Gastroesophageal sphincter (tissue), 4 donors: ENCODE data around the gene ONECUT1. TPM values are rescaled to one million over a fixed set of nuclear protein-coding genes. Genes with fewer than 3 reads are reported as not detected.

Source experiments
- ATAC-seq: fragments of 150-250 bp; one replicate; pipeline ENCODE4 v1.9.1; 2016; ENCODE audit warnings: mild to moderate bottlenecking, moderate library complexity
- H3K27ac ChIP-seq, 4 donors: fragments of 200-600 bp; sonication (generic) in 3 of 4; 1 replicate in 3 of 4; 2 replicates in 1 of 4; pipeline ENCODE4 v1.5.1; 2016 to 2019
- H3K27me3 ChIP-seq: fragments of 200-600 bp; sonication (generic); one replicate; pipeline ENCODE4 v1.5.1; 2019
- H3K36me3 ChIP-seq, 2 donors: fragments of 200-600 bp; sonication (generic); one replicate each; pipeline ENCODE4 v1.5.1; 2019; ENCODE audit warnings: control low read depth in 1 of 2
- H3K4me1 ChIP-seq, 3 donors: fragments of 200-600 bp; sonication (generic); 1 replicate in 2 of 3; 2 replicates in 1 of 3; pipeline ENCODE4 v1.5.1; 2016 to 2019; ENCODE audit warnings: control low read depth in 2 of 3
- H3K4me3 ChIP-seq, 2 donors: fragments of 200-600 bp; sonication (generic); one replicate each; pipeline ENCODE4 v1.5.1; 2019; ENCODE audit warnings: mild to moderate bottlenecking in 1 of 2, moderate library complexity in 1 of 2
- H3K9me3 ChIP-seq, 3 donors: fragments of 200-600 bp; sonication (generic); one replicate each; pipeline ENCODE4 v1.5.1; 2017 to 2019; ENCODE audit warnings: control low read depth in 2 of 3
- CTCF ChIP-seq, 4 experiments: fragments of 200-600 bp in 2 of 4; fragments of 450-650 bp in 2 of 4; sonication (generic) in 1 of 4; IDR thresholded peaks; one replicate each; pipeline ENCODE4 v1.5.1; 2017 to 2019; ENCODE audit warnings: antibody characterized with exemption in 4 of 4, mild to moderate bottlenecking in 2 of 4, moderate library complexity in 2 of 4
- EP300 ChIP-seq: sonication (generic); formaldehyde crosslinking; IDR thresholded peaks from one replicate; pipeline ENCODE4 v1.6.1; 2017; ENCODE audit warnings: antibody characterized with exemption, mild to moderate bottlenecking
- POLR2A ChIP-seq, 2 donors: fragments of 450-650 bp; IDR thresholded peaks; one replicate each; pipeline ENCODE4 v1.6.1; 2017; ENCODE audit warnings: antibody characterized with exemption in 2 of 2, mild to moderate bottlenecking in 2 of 2, moderate library complexity in 1 of 2
- POLR2AphosphoS5 ChIP-seq: sonication (generic); formaldehyde crosslinking; IDR thresholded peaks from one replicate; pipeline ENCODE4 v1.6.1; 2017; ENCODE audit warnings: antibody characterized with exemption
- WGBS, 2 donors: methylation state at CpG; one replicate each; pipeline ENCODE4 v1.1.5; 2018; ENCODE audit warnings: low coverage in 1 of 2; 5-methylcytosine and 5-hydroxymethylcytosine counted together
- total RNA-seq, 4 donors: library from RNA; depleted of rRNA; stranded (reverse); fragments of >200 nt; gene quantifications; one replicate each; pipeline ENCODE4 v1.1.0, GENCODE V29; 2016

The ONECUT1 gene
- total RNA-seq, 4 donors from 2014 or later: 0.47 TPM; not detected in 3

- H3K4me3 ChIP-seq: peak overlapping the region in 1 of 2 donors; percentile 14
Observed at GRCh38 chr15:52803467-52804306, 13.6 kb upstream of the ONECUT1 start.

GRCh38 chr15:52803108-52803466 lies 13.0 kb upstream of the ONECUT1 start:
- H3K27me3 ChIP-seq: peaks cover 100% of the 10 kb centered on the region

More at GRCh38 chr15:52803467-52804306, 13.6 kb upstream of the ONECUT1 start:
- 0% methylated on average over 8 to 10 of the region's 49 CpGs for WGBS, 2 donors
- no peak for TF ChIP-seq POLR2AphosphoS5
- no peak for TF ChIP-seq POLR2A (IDR thresholded peaks at IDR 0.05)
- no peak for TF ChIP-seq CTCF (IDR thresholded peaks at IDR 0.05)
- no peak for TF ChIP-seq EP300
- Histone ChIP-seq H3K9me3 (no peaks in the 10 kb centered on the region), H3K27ac (no peak overlapping the region), H3K36me3 (no peaks in the 10 kb centered on the region), H3K27me3 (peaks cover 100% of the 10 kb centered on the region), H3K4me1 (peaks cover 0 to 35% (median 24%) of the 10 kb centered on the region in 3 donors)
- ATAC-seq: no peak

GRCh38 chr15:52802110-52802509 lies 12.0 kb upstream of the ONECUT1 start:
- WGBS, 2 donors: 40 to 50% methylated on average over 1 to 2 of the region's 2 CpGs
- H3K27ac ChIP-seq: no peak overlapping the region
- H3K36me3 ChIP-seq: no peaks in the 10 kb centered on the region
- TF ChIP-seq POLR2A (IDR thresholded peaks at IDR 0.05): no peak
- TF ChIP-seq CTCF (IDR thresholded peaks at IDR 0.05): no peak
- no peak for TF ChIP-seq POLR2AphosphoS5
- TF ChIP-seq EP300: no peak
- ATAC-seq: no peak
- H3K9me3 ChIP-seq: no peaks in the 10 kb centered on the region
- H3K4me3 ChIP-seq: no peak overlapping the region
- peaks cover 100% of the 10 kb centered on the region for H3K27me3 ChIP-seq
- H3K4me1 ChIP-seq: peaks cover 0 to 49% (median 31%) of the 10 kb centered on the region in 3 donors

More at GRCh38 chr15:52803108-52803466, 13.0 kb upstream of the ONECUT1 start:
- Histone ChIP-seq H3K4me1 (peaks cover 0 to 41% (median 27%) of the 10 kb centered on the region in 3 donors), H3K9me3 (no peaks in the 10 kb centered on the region), H3K4me3 (no peak overlapping the region), H3K27ac (no peak overlapping the region), H3K36me3 (no peaks in the 10 kb centered on the region)
- 3 to 10% methylated on average over 2 to 7 of the region's 8 CpGs for WGBS, 2 donors
- no peak for ATAC-seq
- TF ChIP-seq EP300 (no peak), POLR2A (IDR thresholded peaks at IDR 0.05) (no peak), CTCF (IDR thresholded peaks at IDR 0.05) (no peak), POLR2AphosphoS5 (no peak)

- no peaks in the 10 kb centered on the region for H3K36me3 ChIP-seq
- H3K4me1 ChIP-seq: peaks cover 0 to 49% (median 31%) of the 10 kb centered on the region in 3 donors
- ATAC-seq: no peak
- TF ChIP-seq EP300: no peak
- TF ChIP-seq POLR2AphosphoS5: no peak
- no peak for TF ChIP-seq CTCF (IDR thresholded peaks at IDR 0.05)
- H3K9me3 ChIP-seq: no peaks in the 10 kb centered on the region
- no peak overlapping the region for H3K4me3 ChIP-seq
- no peak overlapping the region for H3K27ac ChIP-seq
- 27% methylated on average over 3 of the region's 14 CpGs; no CpG with 5 or more reads in 1 of the 2 donors for WGBS, 2 donors
- H3K27me3 ChIP-seq: peaks cover 100% of the 10 kb centered on the region
Observed at GRCh38 chr15:52801748-52802085, 11.6 kb upstream of the ONECUT1 start.
